BLaER1 treated with 17β-estradiol and CSF1 and Interleukin-3, amounts not matched to agents 10 nM and 100 nM (cell line): ENCODE data around the gene CREB3L2.
"Not testable (repeated sequence)": the region's sequence is repeated elsewhere in the genome, so short reads cannot be mapped to it uniquely, and the experiment has no call there.

Source experiments
- H3K27ac ChIP-seq, 11 experiments: shearing (Covaris generic); formaldehyde crosslinking; 2 replicates each; pipeline ENCODE4 v1.8.1; 2022
- H3K27me3 ChIP-seq, 11 experiments: shearing (Covaris generic); formaldehyde crosslinking; 2 replicates each; pipeline ENCODE4 v1.8.1; 2022
- H3K36me3 ChIP-seq, 11 experiments: shearing (Covaris generic); formaldehyde crosslinking; 2 replicates each; pipeline ENCODE4 v1.8.1; 2022
- H3K4me1 ChIP-seq, 10 experiments: shearing (Covaris generic); formaldehyde crosslinking; 2 replicates each; pipeline ENCODE4 v1.8.1; 2022
- H3K4me2 ChIP-seq, 11 experiments: shearing (Covaris generic); formaldehyde crosslinking; 2 replicates each; pipeline ENCODE4 v1.8.1; 2022
- H3K4me3 ChIP-seq, 10 experiments: shearing (Covaris generic); formaldehyde crosslinking; 2 replicates each; pipeline ENCODE4 v1.8.1; 2022
- H3K9ac ChIP-seq, 11 experiments: shearing (Covaris generic); formaldehyde crosslinking; 2 replicates each; pipeline ENCODE4 v1.8.1; 2022
- H3K9me3 ChIP-seq, 11 experiments: shearing (Covaris generic); formaldehyde crosslinking; replicated peaks in 1 of 11; 2 replicates each; pipeline ENCODE4 v1.8.1; 2022
- H4K20me1 ChIP-seq, 11 experiments: shearing (Covaris generic); formaldehyde crosslinking; 2 replicates each; pipeline ENCODE4 v1.8.1; 2022
- Cebpa-rat ChIP-seq, 11 experiments: shearing (Covaris generic); IDR thresholded peaks; 2 replicates each; pipeline ENCODE4 v1.8.1; 2022

Gene CREB3L2

DNA sequence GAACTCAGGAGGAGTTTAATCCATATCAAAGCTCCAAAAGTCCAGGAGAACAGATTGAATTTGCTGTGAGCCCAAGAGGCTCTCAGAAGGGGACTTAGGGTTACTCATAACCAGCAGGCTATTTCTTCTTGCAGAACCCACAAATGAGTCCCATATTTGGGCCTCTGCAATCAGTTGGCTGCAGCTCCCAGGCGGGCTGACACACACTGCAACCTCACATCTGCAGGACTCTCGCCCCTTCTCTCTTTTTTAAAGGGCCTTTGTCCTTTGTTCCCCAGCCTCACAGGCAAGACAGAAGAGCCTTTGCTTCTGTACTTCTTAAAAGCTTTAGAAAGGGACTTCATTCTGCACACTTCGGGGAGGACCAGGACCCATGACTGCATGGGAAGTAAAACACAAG, 26.7 kb downstream of the CREB3L2 start:
- H4K20me1 ChIP-seq: peaks cover 0 to 18% (median 0%) of the 10 kb centered on the region in 11 experiments; a peak in 7 of 22 replicates
- peaks cover 0 to 10% (median 0%) of the 10 kb centered on the region in 10 experiments; a peak in 2 of 20 replicates for H3K4me1 ChIP-seq
- H3K4me3 ChIP-seq: no peak overlapping the region
- no peak overlapping the region for H3K27ac ChIP-seq
- H3K9ac ChIP-seq: no peak overlapping the region
- peaks cover 0 to 10% (median 0%) of the 10 kb centered on the region in 11 experiments; a peak in 8 of 22 replicates for H3K36me3 ChIP-seq
- peaks cover 0 to 9% (median 0%) of the 10 kb centered on the region in 11 experiments; a peak in 7 of 22 replicates for H3K9me3 ChIP-seq
- no peak for TF ChIP-seq Cebpa-rat (IDR thresholded peaks at IDR 0.05)
- no peak overlapping the region for H3K4me2 ChIP-seq
- H3K27me3 ChIP-seq: no peaks in the 10 kb centered on the region

GRCh38 chr7:137974766-137975165, 27.1 kb downstream of the CREB3L2 start:
- Histone ChIP-seq H3K4me2 (no peak overlapping the region), H3K4me1 (peaks cover 0 to 10% (median 0%) of the 10 kb centered on the region in 10 experiments; a peak in 1 of 20 replicates)

DNA sequence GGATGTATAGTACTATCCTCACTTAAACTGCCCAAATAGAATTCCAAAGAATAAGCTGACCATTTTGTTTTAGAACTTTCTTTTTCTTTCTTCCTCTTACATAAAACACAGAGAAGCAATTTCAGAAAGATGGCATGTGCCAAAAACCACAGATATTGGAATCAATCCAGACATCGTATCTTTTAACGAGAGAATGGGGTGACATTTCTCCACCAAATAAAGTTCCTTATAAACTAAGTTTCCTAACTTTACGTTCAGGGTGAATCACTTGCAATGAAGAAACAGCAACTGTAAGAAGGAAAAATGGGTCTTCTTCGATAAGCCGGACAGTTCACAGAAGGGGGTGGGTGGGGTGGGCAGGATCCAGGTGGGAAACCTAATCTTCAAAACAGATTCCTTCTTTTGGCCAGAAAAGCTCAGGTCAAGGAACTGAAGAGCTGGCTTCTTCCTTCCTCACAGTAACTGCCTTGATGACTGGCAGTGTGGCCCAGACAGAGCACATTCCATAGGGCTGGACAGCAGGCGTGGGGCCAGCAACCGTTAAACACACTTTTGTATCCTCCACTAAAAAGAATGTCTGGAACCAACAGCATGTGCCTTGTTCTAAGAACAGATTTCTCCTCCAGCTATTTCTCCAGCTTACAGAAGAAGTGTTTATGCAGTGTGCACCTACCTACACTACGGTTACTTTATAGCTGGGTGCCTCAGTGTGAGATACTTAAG, 31.5 kb downstream of the CREB3L2 start:
- no peaks in the 10 kb centered on the region for H3K27me3 ChIP-seq
- H4K20me1 ChIP-seq: peaks cover 0 to 7% (median 0%) of the 10 kb centered on the region in 11 experiments; a peak in 7 of 22 replicates
- H3K27ac ChIP-seq: no peak overlapping the region
- TF ChIP-seq Cebpa-rat (IDR thresholded peaks at IDR 0.05): no peak
- peaks cover 0 to 25% (median 4%) of the 10 kb centered on the region in 10 experiments; a peak in 9 of 20 replicates for H3K4me1 ChIP-seq
- H3K9ac ChIP-seq: no peak overlapping the region
- peaks cover 0 to 12% (median 7%) of the 10 kb centered on the region in 11 experiments; a peak in 11 of 22 replicates for H3K9me3 ChIP-seq
- H3K36me3 ChIP-seq: peaks cover 0 to 6% (median 0%) of the 10 kb centered on the region in 11 experiments; a peak in 3 of 22 replicates
- no peak overlapping the region for H3K4me2 ChIP-seq
- no peak overlapping the region for H3K4me3 ChIP-seq

More at GRCh38 chr7:137974766-137975165, 27.1 kb downstream of the CREB3L2 start:
- H3K9ac ChIP-seq: no peak overlapping the region
- peaks cover 0 to 4% (median 0%) of the 10 kb centered on the region in 11 experiments; a peak in 6 of 22 replicates for H3K9me3 ChIP-seq
- H4K20me1 ChIP-seq: peaks cover 0 to 18% (median 0%) of the 10 kb centered on the region in 11 experiments; a peak in 7 of 22 replicates
- H3K27me3 ChIP-seq: no peaks in the 10 kb centered on the region
- H3K27ac ChIP-seq: no peak overlapping the region
- peaks cover 0 to 5% (median 0%) of the 10 kb centered on the region in 11 experiments; a peak in 4 of 22 replicates for H3K36me3 ChIP-seq
- no peak for TF ChIP-seq Cebpa-rat (IDR thresholded peaks at IDR 0.05)
- H3K4me3 ChIP-seq: no peak overlapping the region

- H4K20me1 ChIP-seq: peaks cover 0 to 7% (median 0%) of the 10 kb centered on the region in 11 experiments; a peak in 6 of 22 replicates
- H3K4me2 ChIP-seq: no peak overlapping the region
- peaks cover 0 to 12% (median 7%) of the 10 kb centered on the region in 11 experiments; a peak in 11 of 22 replicates for H3K9me3 ChIP-seq
- peaks cover 0 to 6% (median 0%) of the 10 kb centered on the region in 11 experiments; a peak in 3 of 22 replicates for H3K36me3 ChIP-seq
- H3K9ac ChIP-seq: no peak overlapping the region
- peaks cover 0 to 25% (median 4%) of the 10 kb centered on the region in 10 experiments; a peak in 9 of 20 replicates for H3K4me1 ChIP-seq
- no peaks in the 10 kb centered on the region for H3K27me3 ChIP-seq
- H3K4me3 ChIP-seq: no peak overlapping the region
- no peak overlapping the region for H3K27ac ChIP-seq
- TF ChIP-seq Cebpa-rat (IDR thresholded peaks at IDR 0.05): no peak
These were observed 32.1 kb downstream of the CREB3L2 start for GRCh38 chr7:137969828-137970227.

- Histone ChIP-seq H3K4me1 (peaks cover 0 to 25% (median 4%) of the 10 kb centered on the region in 10 experiments; a peak in 9 of 20 replicates), H3K9ac (no peak overlapping the region), H3K4me3 (no peak overlapping the region), H3K36me3 (peaks cover 0 to 6% (median 0%) of the 10 kb centered on the region in 11 experiments; a peak in 3 of 22 replicates), H3K4me2 (no peak overlapping the region), H3K27ac (no peak overlapping the region), H4K20me1 (no peaks in the 10 kb centered on the region; a peak in 1 of 22 replicates), H3K27me3 (no peaks in the 10 kb centered on the region), H3K9me3 (peaks cover 0 to 12% (median 7%) of the 10 kb centered on the region in 11 experiments; a peak in 11 of 22 replicates)
- TF ChIP-seq Cebpa-rat (IDR thresholded peaks at IDR 0.05): no peak
These were observed 33.0 kb downstream of the CREB3L2 start for GRCh38 chr7:137968890-137969289.

DNA sequence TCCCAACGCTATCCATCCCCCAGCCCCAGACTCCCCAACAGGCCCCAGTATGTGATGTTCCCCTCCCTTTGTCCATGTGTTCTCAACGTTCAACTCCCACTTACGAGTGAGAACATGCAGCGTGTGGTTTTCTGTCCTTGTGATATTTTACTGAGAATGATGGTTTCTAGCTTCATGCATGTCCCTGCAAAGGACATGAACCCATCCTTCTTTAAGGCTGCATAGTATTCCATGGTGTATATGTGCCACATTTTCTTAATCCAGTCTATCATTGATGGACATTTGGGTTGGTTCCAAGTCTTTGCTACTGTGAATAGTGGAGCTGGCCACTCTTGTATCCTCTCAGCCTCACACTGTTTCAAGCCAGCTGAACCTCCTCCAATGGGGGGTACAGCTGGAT, 33.5 kb downstream of the CREB3L2 start:
- Histone ChIP-seq H3K9me3 (peaks cover 0 to 12% (median 7%) of the 10 kb centered on the region in 11 experiments; a peak in 11 of 22 replicates), H3K4me1 (peaks cover 0 to 25% (median 4%) of the 10 kb centered on the region in 10 experiments; a peak in 9 of 20 replicates)
- not testable (repeated sequence) for H3K4me2 ChIP-seq, H3K9ac ChIP-seq, H4K20me1 ChIP-seq, H3K36me3 ChIP-seq, H3K4me3 ChIP-seq, H3K27ac ChIP-seq, H3K27me3 ChIP-seq

GRCh38 chr7:137967143-137968018, 34.5 kb downstream of the CREB3L2 start:
- Histone ChIP-seq H3K4me2 (peak overlapping the region in 2 of 11 experiments; percentile 3 to 23; a peak in 3 of 22 replicates), H3K27me3 (no peaks in the 10 kb centered on the region), H3K9ac (no peak overlapping the region), H3K4me1 (peaks cover 0 to 26% (median 4%) of the 10 kb centered on the region in 10 experiments; a peak in 9 of 20 replicates), H4K20me1 (no peaks in the 10 kb centered on the region; a peak in 3 of 22 replicates), H3K4me3 (no peak overlapping the region), H3K36me3 (peaks cover 0 to 6% (median 3%) of the 10 kb centered on the region in 11 experiments; a peak in 4 of 22 replicates), H3K27ac (no peak overlapping the region), H3K9me3 (peaks cover 0 to 12% (median 7%) of the 10 kb centered on the region in 11 experiments; a peak in 11 of 22 replicates)
- TF ChIP-seq Cebpa-rat (IDR thresholded peaks at IDR 0.05): no peak

DNA sequence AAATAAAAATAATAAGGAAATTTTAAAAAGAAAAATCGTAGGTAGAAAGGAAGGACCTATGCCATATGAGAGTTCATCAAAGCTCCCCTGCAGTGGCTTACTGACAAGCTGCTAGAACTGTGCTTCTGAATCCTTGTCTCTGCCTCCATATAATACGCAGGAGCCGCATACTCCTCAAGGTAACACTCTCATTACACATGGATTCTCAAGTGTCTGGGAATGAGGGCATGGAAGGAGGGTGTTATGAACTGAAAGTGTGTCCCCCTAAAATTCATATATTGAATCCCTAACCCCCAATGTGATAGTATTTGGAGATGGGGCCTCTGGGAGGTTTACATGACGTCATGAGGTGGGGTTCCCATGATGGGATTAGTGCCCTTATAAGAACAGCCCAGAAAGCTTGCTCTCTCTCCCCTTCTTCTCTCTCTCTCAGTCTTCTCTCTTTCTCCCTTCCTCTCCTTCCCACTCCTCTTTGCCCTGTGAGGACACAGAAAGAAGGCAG, 35.2 kb downstream of the CREB3L2 start:
- H3K27ac ChIP-seq: no peak overlapping the region

More for the DNA sequence above, 35.2 kb downstream of the CREB3L2 start:
- Histone ChIP-seq H3K4me1 (peaks cover 0 to 33% (median 6%) of the 10 kb centered on the region in 10 experiments; a peak in 9 of 20 replicates), H3K4me3 (no peak overlapping the region), H3K9me3 (peaks cover 0 to 12% (median 7%) of the 10 kb centered on the region in 11 experiments; a peak in 11 of 22 replicates), H4K20me1 (peaks cover 0 to 5% (median 0%) of the 10 kb centered on the region in 11 experiments; a peak in 3 of 22 replicates), H3K36me3 (peaks cover 0 to 6% (median 3%) of the 10 kb centered on the region in 11 experiments; a peak in 4 of 22 replicates), H3K27me3 (no peaks in the 10 kb centered on the region), H3K9ac (no peak overlapping the region), H3K4me2 (peak overlapping the region in 2 of 11 experiments; percentile 3 to 23; a peak in 2 of 22 replicates)
- TF ChIP-seq Cebpa-rat (IDR thresholded peaks at IDR 0.05): no peak
